GM19043 (cell line): ENCODE measurements around the gene DDX55.
"Not testable (repeated sequence)": the region's sequence is repeated elsewhere in the genome, so short reads cannot be mapped to it uniquely, and the experiment has no call there.

Source experiments
- ATAC-seq: cut with Tn5 transposase; IDR thresholded peaks from one replicate; pipeline ENCODE4 v1.9.1; 2021; ENCODE audit warnings: low read depth; ENCODE audit not compliant: unreplicated experiment

The DDX55 gene

DNA sequence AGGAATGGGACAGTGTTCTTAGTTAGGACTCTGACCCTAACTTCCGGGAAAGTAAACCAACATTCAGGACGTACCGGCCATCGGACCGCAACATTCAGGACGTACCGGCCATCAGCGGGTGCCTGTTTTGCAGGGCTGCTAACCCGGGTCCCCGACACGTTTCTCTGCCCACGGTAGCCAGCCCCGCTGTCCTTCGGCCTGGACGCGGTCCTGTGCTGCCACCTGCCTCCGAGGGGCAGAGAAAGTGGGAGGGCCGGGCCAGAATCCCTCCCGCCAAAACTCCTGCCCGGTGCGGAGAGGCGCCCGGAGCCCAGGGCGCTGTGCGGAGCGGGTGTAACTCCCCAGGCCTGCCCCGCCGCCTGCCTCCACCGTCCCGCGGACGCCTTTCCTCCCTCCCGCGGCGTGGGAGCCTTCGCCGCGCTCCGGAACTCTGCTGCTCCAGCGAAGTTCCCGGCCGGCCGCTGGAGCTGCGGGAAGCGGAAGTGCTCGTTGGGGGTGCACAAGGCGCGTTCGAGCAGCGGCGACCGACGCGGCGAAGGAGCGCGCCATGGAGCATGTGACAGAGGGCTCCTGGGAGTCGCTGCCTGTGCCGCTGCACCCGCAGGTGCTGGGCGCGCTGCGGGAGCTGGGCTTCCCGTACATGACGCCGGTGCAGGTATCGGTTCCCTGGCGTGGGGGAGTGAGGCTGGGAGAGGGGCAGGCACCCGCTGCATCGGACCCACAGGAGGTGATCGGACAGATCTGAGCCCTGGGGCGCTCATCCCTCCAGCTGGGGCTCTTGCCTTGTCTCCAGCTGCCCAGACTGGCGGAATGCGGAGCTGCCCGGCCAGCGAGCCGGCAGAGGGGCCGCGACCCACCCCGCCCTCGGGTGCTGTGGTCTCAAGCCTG, at the start of gene DDX55:
Gene DDX55 (plus strand): TSS at position 498 of the 888 bp plus-strand sequence. CDS start 50 bp downstream, at position 548.
- peak; percentile 85 for ATAC-seq

DNA sequence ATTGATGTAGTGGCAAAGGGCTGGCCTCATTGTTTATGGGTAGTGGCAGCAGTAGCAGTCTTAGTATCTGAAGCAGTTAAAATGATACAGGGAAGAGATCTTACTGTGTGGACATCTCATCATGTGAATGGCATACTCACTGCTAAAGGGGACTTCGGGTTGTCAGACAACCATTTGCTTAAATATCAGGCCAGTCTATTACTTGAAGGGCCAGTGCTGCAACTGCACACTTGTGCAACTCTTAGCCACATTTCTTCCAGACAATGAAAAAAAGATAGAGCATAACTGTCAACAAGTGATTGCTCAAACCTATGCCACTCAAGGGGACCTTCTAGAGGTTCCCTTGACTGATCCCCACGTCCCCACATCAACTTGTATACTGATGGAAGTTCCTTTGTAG, 47.8 kb upstream of the DDX55 start:
- not testable (repeated sequence) for ATAC-seq

DNA sequence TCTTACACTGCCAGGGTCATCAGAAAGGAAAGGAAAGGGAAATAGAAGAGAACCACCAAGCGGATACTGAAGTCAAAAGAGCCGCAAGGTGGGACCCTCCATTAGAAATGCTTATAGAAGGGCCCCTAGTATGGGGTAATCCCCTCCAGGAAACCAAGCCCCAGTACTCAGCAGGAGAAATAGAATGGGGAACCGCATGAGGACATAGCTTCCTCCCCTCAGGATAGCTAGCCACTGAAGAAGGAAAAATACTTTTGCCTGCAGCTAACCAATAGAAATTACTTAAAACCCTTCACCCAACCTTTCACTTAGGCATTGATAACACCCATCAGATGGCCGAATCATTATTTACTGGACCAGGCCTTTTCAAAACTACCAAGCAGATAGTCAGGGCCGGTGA, 47.1 kb upstream of the DDX55 start:
- not testable (repeated sequence) for ATAC-seq

- ATAC-seq, result not testable (repeated sequence)
Observed at GRCh38 chr12:123558487-123558886, 43.4 kb upstream of the DDX55 start.

GRCh38 chr12:123559468-123559867, 42.4 kb upstream of the DDX55 start:
- ATAC-seq, result no peak

DNA sequence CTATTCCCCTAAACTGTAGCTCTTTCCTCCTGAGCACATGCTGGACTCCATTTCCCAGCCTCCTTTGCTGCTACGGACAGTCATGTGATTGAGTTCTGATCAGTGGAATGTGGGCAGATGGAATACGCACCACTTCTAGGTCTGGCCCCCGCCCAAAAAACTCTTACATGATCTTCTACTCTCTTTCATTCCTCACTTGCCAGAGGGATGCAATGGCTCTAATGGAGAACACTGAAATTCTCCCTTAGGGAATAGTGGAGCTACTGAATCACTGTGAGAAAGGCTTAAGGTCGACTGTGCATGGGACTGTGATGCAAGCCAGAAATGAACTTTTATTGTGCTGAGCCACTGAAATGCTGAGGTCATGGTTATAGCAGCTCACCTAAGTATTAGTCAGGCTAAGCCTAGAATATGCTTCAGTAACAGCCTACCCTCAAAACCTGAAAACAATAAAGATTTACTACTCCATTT, 30.5 kb upstream of the DDX55 start:
- no peak for ATAC-seq

- no peak for ATAC-seq
Observed at GRCh38 chr12:123572391-123572790, 29.5 kb upstream of the DDX55 start.

DNA sequence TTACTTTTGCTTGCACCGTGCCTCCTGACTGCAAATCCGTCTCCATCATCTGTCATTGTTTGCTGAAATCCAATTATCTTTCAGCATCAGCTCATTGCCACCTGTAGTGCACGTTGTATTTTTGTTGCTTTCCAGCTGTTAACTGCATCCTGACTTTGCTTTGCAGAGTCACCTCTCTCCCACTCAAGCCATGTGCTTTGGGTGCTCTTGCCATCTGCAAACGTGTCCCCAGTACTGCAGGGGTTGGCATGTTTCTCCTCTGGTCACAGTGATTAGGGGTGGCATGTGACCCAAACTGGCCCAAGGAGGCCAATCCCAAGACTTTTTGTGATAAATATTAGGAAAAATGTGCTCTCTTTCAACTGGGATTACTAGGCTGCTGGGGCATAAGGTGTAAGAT, 28.0 kb upstream of the DDX55 start:
- no peak for ATAC-seq

DNA sequence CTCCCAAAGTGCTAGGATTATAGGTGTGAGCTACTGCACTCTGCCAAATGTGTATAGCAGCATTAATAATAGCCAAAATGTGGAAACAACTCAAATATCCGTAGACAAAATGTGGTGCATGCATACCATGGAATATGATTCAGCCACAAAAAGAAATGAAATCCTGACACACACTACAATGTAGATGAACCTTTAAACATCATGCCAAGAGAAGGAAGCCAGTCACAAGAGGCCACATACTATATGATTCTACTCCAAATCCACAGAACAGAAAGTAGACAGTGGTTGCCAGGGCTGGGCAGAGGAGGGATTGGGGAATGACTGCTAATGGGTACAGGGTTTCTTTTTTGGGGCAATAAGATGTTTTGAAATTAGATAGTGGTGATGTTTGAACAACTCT, 25.3 kb upstream of the DDX55 start:
- ATAC-seq, result no peak

- ATAC-seq, result no peak
Observed at GRCh38 chr12:123578243-123578642, 23.7 kb upstream of the DDX55 start.

DNA sequence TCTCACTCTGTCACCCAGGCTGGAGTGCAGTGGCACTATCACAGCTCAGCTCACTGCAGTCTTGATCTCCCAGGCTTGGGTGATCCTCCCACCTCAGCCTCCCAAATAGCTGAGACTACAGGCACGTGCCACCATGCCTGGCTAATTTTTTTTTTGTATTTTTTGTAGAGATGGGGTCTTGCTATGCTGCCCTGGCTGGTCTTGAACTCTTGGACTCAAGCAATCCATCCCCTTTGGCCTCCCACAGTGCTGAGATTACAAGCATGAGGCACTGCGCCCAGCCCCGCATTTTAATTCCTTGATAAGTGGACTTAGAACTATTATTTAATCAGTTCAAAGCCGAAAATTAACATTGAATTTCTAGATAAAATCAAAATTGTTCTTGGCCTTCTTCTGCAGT, 23.1 kb upstream of the DDX55 start:
- not testable (repeated sequence) for ATAC-seq

GRCh38 chr12:123580772-123581171, 21.1 kb upstream of the DDX55 start:
- ATAC-seq, result no peak

DNA sequence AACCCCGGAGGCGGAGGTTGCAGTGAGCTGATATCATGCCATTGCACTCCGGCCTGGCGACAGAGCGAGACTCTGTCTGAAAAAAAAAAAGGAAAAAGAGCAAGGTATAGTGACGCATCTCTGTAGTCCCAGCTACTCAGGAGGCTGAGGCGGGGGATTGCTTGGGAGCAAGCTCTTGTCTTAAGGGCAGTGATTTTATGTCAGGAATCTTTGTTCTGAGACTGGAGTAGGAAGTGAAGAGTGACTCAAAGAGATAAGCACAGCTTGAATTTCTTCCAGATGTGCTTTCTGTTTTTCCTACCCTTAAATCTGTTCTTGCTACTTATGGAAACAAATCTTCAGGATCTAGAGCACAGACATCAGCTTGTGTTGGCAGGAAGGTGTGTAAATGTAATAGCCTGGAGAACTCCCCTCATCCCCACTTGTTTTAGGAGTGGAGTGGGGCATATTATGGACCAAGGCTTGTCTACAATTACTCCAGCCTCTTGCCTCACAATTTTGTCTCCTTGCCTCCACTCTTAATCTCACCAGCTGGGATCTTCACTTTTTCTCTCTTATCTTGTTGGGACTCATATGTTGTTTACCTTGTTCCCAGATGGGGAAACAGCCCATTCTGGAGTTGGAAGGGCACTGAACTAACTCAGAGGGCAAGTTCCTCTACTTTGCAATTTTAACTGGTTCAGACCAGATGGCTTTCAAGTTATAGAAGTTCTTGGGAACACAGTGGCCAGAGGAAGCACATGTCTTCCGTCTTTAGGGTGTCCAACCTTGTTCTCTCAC, 10.0 kb upstream of the DDX55 start:
- no peak for ATAC-seq

DNA sequence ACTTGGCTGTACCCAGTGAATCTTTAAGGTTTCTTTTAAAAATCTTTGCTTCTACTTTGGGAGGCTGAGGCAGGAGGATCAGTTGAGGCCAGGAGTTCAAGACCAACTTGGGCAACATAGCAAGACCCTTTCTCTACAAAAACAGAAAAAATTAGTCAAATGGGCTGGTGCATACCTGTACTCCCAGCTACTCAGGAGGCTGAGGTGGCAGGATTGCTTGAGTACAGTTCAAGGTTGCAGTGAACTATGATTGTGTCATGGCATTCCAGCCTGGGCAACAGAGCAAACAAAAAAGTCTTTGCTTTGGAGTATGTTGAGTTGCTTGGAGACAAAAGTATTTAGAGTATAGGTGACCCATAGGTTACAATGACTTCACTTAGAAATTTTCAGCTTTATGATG, 6.2 kb upstream of the DDX55 start:
- no peak for ATAC-seq

- ATAC-seq, result no peak
Observed at GRCh38 chr12:123597100-123597499, 4.8 kb upstream of the DDX55 start.

- no peak for ATAC-seq
Observed at GRCh38 chr12:123598522-123598921, 3.4 kb upstream of the DDX55 start.

GRCh38 chr12:123599310-123599709, 2.6 kb upstream of the DDX55 start:
- ATAC-seq, result no peak

GRCh38 chr12:123599721-123600120, 2.2 kb upstream of the DDX55 start:
- ATAC-seq, result no peak

- ATAC-seq, result no peak
Observed at GRCh38 chr12:123602651-123603195, 824 bp downstream of the DDX55 start.

DNA sequence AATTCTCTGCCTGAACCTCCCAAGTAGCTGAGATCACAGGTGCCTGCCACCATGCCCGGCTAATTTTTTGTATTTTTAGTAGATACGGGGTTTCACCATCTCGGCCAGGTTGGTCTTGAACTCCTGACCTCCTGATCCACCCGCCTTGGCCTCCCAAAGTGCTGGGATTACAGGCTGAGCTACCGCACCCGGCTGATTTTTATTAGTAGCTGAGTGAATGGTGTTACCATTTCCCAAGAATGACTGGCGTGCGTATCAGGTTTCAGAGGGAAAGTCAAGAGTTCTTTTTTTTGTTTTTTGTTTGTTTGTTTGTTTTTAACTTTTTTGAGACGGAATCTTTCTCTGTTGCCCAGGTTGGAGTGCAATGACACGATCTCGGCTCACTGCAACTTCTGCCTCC, 1.6 kb downstream of the DDX55 start:
- ATAC-seq, result not testable (repeated sequence)

DNA sequence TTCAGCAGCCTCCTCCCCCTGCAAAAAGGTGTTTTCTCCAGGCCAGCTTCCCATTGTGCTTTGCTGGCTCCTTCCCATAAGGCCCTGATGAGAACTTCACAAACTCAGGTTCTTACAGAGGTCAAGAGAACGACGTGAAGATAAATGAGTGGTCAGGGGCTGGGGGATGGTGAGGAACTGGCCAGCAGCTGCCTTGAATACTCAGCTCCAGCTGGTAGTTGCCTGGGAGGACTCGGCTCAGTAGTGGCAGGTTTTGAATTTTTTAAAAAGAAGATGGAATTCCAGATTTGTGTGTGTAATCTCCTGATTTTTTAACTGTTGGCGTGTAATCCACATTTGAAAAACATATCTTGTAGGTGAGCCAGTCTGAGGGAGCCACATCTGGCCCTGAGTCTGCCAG, 5.9 kb downstream of the DDX55 start:
- no peak for ATAC-seq
